Choroid plexus epithelial cell (primary cell): ENCODE data around the gene CCNDBP1.
A peak's percentile ranks its signal among the peaks of the same experiment; 100 is the strongest.

ENCODE experiments used
- DNase-seq: peaks from one replicate; pipeline ENCODE4 v3.0.0-alpha.2; 2010; ENCODE audit warnings: low read depth
- H3K4me3 ChIP-seq: 2 replicates; pipeline ENCODE4 v1.5.1; 2011; ENCODE audit warnings: low read depth, mild to moderate bottlenecking, control low read depth, low read length, moderate library complexity
- TF ChIP-seq, protein P1 (sequence below): conservative IDR thresholded peaks from 2 replicates; pipeline ENCODE4 v1.5.1; 2011; ENCODE audit warnings: low read depth, mild to moderate bottlenecking, control low read depth, inconsistent platforms, low read length, moderate library complexity

Gene CCNDBP1

DNA sequence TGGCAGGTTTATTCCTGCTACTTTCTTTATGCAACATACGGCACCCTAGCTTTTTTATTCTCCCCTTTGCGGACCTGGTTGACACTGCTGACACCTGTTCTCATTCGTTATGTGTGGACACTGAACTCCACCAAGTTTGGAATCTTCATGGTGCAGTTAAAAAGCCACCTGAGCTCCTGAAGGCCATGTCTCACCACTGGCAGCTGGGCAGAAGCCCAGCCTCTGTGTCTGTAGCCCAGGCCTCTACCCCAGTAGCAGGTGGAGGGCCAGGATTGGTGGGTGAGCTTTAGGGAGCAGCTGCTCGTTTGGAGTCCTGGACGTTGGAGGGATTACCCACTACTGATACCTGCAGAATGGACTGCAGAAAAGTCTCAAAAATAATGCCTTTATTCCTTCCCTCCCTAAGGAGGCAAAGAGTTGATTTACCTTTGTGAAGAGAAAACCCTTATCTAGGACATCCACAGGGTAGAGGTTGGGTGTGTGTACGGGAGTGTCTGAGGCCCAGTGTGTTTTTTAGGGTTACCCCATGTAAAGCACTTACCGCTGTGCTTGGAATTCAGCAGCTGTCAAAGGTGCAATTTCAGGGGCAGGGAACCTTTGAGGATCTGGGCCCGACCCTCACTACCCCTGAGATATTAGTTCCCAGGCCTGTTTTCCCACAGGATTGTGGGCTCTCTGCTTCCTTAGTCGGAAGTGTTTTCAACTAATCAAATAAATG lies 637 bp upstream of the CCNDBP1 start:
- peak overlapping the region; percentile 79 for H3K4me3 ChIP-seq
- DNase-seq, result no peak
- TF ChIP-seq, protein P1, sequence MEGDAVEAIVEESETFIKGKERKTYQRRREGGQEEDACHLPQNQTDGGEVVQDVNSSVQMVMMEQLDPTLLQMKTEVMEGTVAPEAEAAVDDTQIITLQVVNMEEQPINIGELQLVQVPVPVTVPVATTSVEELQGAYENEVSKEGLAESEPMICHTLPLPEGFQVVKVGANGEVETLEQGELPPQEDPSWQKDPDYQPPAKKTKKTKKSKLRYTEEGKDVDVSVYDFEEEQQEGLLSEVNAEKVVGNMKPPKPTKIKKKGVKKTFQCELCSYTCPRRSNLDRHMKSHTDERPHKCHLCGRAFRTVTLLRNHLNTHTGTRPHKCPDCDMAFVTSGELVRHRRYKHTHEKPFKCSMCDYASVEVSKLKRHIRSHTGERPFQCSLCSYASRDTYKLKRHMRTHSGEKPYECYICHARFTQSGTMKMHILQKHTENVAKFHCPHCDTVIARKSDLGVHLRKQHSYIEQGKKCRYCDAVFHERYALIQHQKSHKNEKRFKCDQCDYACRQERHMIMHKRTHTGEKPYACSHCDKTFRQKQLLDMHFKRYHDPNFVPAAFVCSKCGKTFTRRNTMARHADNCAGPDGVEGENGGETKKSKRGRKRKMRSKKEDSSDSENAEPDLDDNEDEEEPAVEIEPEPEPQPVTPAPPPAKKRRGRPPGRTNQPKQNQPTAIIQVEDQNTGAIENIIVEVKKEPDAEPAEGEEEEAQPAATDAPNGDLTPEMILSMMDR, result no peak

DNA sequence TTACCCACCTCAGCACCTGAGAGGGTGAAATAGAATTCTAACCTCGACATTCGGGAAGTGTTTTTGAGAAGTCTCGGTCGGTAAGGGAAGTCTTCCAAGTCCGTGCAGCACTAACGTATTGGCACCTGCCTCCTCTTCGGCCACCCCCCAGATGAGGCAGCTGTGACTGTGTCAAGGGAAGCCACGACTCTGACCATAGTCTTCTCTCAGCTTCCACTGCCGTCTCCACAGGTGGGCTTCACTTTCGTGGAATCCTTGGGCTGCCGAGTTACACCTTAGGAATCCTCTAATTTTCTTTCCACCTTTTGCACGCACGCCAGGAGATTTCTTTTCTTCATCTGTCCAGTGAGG lies 775 bp downstream of the CCNDBP1 start:
- no peak for DNase-seq
- TF ChIP-seq, protein P1, result no peak

DNA sequence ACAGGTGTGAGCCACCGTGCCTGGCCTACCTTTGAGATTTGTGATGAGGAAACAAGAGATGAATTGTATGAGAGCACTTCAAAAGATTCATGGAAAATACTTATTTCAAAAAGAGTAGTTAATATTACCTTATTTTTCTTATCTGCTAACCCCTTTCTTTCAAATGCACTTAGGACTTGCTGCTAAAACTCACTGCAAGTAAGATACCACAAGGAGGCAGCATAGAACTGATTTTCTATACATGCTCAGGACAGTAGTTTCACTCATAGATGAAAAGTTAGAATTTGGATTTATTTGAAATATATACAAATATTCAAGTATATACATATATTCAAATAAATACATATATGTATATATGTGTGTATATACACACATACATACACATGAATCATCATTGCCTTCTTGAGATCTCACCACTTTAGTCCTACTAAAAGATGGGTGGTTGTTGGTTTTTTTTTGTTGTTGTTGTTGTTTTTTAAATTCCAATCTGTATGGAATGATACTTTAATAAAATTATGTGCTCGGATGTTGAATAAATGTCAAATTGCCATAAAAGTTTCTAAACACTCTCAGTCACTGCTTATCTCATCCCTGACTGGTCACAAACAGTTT lies 2.4 kb downstream of the CCNDBP1 start:
- TF ChIP-seq, protein P1, result peak; percentile 72
- DNase-seq, result peak; percentile 86

More for the DNA sequence above, 775 bp downstream of the CCNDBP1 start:
- H3K4me3 ChIP-seq, result peak overlapping the region; percentile 79

DNA sequence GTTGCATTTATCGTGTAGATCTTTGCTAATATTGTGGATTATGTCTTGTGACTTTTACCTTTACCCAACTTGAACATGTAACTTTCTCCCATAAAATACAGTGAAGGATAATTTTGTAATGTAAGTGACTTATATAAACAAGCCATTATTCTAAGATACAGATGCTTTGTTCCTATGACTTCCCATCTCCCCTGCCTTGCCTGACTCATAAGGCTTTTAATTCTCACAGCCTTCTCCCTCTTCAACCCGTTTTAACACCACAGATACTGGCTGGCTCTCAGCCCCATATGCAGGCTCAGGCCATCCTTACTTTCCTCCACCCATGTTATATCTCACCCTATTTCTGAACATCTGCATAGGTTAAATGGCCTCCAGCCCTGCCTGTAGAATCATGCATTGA lies 4.1 kb downstream of the CCNDBP1 start:
- H3K4me3 ChIP-seq, result no peak overlapping the region
- no peak for DNase-seq
- TF ChIP-seq, protein P1, result no peak

More for the DNA sequence above, 2.4 kb downstream of the CCNDBP1 start:
- no peak overlapping the region for H3K4me3 ChIP-seq

DNA sequence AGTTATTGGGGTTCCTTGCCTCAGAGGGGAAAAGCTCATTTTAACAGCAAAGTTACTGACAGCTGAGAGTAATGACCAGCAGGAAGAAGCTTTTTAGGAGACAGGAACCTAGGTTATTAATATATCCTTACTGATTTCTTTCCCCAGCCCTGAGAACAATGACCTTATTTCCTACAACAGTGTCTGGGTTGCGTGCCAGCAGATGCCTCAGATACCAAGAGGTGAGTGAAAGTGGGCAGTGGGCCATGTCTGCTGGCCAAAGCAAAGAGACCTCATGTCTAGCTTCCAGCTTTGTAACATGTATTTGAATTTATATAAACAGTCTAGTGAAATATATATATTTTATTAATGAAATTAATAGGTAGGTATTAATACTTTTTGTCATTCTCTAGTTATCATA lies 5.0 kb downstream of the CCNDBP1 start:
- peak; percentile 65 for DNase-seq
- TF ChIP-seq, protein P1, result no peak

DNA sequence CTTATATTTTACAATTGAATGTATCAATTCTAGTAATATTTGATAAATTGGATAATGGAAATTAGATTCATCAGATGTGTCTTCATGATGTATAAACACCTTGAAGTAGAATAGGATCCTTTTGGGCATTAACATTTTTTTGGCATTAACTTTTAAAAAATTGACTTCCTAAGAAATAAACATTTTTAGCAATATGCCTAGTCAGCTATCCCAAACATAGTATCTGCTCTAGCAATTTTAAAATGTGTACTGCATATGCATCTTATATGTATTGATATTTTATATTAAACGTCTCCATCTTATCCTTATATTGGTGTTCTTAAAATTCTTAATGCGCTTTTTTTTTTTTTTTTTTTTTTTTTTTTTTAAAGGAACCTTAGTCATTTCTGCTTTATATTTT lies 8.5 kb downstream of the CCNDBP1 start:
- no peak for DNase-seq
- H3K4me3 ChIP-seq, result no peak overlapping the region
- TF ChIP-seq, protein P1, result no peak

More for the DNA sequence above, 5.0 kb downstream of the CCNDBP1 start:
- no peak overlapping the region for H3K4me3 ChIP-seq

DNA sequence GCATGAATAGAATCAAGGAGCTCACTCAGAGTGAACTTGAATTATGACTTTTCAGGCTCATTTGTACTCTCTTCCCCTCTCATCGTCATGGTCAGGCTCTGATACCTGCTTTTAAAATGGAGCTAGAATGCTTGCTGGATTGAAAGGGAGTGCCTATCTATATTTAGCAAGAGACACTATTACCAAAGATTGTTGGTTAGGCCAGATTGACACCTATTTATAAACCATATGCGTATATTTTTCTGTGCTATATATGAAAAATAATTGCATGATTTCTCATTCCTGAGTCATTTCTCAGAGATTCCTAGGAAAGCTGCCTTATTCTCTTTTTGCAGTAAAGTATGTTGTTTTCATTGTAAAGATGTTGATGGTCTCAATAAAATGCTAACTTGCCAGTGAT lies 9.6 kb downstream of the CCNDBP1 start:
- TF ChIP-seq, protein P1, result no peak
- no peak overlapping the region for H3K4me3 ChIP-seq
- no peak for DNase-seq
